RCC 7860 (cell line): ENCODE results near the gene SUSD1.

Experiments
- DNase-seq: peaks from one replicate; pipeline ENCODE4 v3.0.0-alpha.2; 2015; ENCODE audit warnings: low spot score
- FAIRE-seq: peaks from 2 replicates; lab custom pipeline; 2012; peaks lifted over from hg19 to GRCh38; lab: Jason Lieb, UNC

The SUSD1 gene

DNA sequence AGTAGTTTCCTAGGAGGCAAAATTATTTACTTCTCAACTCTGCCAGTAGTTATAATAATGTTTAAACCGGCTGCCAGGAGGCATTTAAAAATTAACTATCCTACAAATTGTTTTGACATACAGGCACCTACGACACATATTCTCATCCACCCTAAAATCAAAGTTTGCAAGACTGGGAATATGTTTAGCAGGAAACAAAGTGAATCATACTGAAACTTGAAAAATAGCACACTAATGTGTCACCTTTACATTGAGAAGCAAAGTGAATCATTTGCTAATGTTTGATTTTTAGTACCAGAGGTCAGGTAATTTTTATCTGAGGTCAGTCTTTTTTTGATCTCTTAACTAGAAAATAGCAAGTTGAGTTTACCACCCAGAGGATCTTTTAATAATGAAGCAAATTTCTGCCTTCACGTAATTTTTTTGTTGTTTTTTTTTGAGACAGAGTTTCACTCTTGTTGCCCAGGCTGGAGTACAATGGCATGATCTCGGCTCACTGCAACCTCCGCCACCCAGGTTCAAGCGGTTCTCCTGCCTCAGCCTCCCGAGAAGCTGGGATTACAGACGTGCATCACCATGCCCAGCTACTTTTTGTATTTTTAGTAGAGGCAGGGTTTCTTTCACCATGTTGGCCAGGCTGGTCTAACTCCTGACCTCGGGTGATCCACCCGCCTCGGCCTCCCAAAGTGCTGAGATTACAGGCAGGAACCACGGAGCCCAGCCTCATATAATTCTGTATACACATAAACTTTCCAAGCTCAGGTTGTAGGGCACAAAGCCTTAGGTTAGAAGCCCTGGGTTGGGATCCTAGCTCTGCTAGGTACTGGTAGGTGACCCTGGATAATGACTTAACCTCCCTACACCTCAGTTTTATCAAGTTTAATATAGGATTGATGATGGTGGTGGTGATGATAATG is 154.2 kb downstream of the SUSD1 start:
- DNase-seq (peak; percentile 100), FAIRE-seq (peak; percentile 100)

DNA sequence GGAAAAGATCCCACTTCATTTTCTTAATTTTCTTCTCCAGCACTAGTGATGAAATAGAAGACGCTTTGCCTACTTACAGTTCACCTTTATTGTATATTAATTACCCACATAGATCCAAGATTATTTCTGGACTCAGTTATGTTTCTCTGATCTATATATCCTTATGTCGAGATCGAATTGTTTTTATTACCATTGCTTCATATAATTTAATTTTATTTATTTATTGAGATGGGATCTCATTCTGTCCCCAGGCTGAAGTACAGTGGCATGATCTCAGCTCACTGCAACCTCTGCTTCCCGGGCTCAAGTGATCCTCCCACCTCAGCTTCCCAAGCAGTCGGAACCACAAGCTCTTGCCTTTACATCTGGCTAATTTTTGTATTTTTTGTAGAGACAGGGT is 157.2 kb downstream of the SUSD1 start:
- FAIRE-seq, result no peak
- no peak for DNase-seq

DNA sequence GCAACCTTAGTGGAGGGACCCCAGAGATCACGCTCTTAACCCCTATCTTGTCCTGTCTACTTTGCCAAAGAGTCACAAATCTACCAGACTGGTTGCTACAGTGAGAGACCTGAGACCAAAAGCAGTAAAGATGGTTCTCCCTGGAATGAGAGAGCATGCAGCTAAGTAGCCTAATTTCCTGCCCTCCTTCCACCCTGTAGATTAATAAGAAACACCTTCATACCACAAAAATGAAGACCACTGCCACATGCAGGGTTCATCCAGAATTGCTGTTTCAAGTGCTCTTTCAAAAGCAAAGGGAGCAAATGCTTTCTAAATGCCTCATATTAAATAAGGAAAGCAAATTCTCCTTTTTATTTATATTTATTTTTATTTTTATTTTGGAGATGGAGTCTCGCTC is 159.4 kb downstream of the SUSD1 start:
- FAIRE-seq (no peak), DNase-seq (no peak)

DNA sequence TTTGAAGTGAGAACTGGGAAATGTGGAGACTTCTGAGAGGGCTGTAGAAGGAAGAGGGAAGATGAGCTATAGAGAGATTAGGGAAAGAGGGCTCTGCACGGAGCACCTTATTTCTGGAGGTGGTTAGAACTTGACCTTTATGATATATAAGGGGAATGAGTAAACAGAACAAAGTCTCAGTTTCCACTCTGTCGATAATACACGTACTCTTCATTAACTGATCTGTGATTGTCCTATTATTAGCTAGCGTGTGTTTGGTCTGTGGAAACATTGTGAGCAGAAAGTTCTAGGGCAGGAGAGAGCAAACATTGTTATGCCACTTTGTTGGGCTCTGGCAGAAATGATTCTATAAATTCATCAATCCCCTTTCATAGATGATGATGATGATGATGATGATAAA is 159.9 kb downstream of the SUSD1 start:
- DNase-seq, result no peak
- FAIRE-seq, result no peak

DNA sequence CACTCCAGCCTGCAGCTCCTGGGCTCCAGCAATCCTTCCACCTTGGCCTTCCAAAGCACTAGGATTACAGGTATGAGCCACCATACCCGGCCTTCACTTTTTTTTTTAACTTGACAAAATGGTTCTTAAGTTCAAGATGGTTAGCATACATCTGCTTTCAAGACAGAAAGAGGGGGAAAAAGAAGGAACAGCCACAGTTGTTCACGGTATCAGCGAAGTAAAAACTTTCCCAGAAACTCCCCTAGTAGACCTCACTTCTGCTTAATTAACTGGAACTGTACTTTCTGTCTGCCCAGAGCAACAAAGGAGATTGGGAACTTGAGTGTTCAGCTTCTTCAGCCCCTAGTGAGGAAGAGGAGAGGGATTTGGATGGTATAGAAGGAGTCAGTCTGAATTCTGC is 161.8 kb downstream of the SUSD1 start:
- no peak for FAIRE-seq
- DNase-seq, result no peak

DNA sequence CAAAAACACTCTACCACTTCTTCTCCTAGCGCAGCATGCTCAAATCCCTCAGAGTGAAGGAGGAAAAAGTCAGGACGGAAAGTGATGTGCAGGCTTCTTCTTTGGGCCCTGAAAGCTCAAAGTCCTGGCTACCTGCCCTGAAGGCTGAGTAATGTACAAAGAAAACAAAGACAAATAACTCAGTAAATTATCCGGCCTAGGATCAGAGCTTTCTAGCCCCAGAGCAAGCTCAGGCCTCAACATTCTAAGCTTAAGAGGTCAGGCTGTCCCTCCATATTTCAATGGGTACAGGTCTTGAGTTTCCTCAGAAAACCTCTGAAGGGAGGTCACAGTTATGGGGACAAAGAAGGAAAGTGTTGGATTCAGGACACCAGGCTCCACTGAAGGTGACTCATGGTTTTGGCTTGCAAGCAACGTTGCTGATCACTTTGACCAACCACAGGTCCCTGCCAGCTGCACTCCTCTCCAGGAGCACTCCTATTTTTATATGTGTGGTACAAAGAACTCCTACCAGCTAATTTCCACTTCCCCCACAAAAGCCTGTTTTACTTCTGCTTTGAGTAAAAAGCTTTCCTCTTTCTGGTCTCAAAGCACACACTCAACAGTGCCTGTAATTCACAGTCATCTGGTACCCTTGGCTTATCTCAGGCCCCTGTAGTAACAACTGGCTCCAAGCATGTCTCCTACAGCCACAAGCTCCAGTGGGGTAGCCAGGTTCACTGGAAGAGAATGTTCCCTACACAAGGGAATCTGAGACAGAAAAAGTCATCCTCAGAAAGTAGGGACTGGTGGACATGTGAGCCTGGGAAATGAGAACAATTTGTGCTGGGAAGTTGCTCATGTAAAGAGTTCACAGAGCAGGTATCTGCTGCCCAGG is 162.8 kb downstream of the SUSD1 start:
- DNase-seq (peak; percentile 97), FAIRE-seq (peak; percentile 96)

DNA sequence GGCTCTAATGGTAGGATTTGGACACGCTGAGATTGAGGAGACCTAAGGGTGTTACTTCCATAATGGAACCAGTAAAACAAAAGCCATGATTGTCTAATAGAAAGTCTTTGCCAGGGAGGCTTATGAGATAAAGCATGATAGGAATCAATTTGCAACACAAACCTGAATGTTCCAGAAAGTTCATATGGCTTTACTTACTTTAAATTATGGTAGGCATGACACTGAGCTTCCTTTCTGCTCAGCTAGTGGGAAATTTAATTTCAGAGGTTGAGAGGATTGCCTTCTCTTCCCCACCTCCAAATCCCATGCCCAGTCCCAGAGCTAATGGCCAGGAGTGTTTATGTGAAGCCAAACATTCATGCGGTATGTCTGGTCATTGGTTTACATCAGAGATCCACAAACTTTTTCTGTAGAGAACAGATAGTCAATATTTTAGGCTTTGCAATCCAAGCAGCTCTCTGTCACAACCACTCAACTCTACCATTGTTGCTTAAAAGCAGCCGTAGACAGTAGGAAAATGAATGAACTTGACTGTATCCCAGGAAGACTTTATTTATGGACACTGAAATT is 164.0 kb downstream of the SUSD1 start:
- FAIRE-seq (no peak), DNase-seq (no peak)

DNA sequence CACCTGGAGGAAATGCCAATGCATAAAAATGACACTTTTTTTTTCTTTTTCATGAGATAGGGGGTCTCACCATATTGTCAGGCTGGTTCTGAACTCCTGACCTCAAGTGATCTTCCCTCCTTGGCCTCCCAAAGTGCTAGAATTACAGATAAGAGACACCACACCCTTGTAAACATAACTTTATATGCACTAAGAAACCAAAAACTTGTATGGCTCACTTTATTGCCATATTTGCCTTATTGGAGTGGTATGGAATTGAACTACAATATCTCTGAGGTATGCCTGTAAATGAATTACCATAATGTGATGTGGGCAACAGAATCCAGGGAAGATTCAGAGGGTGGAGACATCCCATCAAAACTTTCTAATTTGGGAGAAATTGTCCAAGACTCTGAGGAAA is 164.6 kb downstream of the SUSD1 start:
- FAIRE-seq, result no peak

DNA sequence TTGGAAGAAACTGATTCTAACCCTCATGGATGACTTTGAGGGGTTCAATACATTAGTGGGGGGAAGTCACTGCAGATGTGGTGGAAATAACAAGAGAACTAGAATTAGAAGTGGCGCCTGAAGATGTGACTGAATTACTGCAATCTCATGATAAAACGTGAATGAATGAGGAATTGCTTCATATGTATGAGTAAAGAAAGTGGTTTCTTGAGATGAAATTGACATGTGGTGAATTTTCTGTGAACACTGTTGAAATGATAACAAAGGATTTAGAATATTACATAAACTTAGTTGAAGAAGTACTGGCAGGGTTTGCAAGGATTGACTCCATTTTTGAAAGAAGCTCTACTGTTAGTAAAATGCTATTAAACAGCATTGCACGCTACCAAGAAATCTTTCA is 165.4 kb downstream of the SUSD1 start:
- DNase-seq, result no peak
- FAIRE-seq, result no peak

More for the DNA sequence above, 164.6 kb downstream of the SUSD1 start:
- no peak for DNase-seq

DNA sequence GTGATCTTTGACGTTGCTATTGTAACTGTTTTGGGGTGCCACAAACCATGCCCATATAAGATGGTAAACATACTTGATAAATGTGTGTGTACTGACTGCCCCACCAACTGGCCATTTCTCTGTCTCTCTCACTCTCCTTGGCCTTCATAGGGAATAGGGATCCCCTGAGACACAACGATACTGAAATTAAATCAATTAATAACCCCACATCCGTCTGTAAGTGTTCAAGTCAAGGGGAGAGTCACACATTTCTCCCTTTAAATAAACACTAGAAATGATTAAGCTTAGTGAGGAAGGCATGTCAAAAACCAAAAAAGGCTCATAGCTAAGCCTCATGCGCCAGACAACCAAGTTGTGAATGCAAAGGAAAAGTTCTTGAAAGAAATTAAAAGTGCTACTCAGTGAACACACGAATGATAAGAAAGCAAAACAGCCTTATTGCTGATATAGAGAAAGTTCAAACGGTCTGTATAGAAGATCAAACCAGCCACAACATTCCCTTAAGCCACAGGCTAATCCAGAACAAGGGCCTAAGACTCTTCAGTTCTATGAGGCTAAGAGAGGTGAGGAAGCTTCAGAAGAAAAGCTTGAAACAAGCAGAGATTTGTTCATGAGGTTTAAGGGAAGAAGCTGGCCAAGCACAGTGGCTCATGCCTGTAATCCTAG is 167.4 kb downstream of the SUSD1 start:
- DNase-seq (no peak), FAIRE-seq (no peak)

DNA sequence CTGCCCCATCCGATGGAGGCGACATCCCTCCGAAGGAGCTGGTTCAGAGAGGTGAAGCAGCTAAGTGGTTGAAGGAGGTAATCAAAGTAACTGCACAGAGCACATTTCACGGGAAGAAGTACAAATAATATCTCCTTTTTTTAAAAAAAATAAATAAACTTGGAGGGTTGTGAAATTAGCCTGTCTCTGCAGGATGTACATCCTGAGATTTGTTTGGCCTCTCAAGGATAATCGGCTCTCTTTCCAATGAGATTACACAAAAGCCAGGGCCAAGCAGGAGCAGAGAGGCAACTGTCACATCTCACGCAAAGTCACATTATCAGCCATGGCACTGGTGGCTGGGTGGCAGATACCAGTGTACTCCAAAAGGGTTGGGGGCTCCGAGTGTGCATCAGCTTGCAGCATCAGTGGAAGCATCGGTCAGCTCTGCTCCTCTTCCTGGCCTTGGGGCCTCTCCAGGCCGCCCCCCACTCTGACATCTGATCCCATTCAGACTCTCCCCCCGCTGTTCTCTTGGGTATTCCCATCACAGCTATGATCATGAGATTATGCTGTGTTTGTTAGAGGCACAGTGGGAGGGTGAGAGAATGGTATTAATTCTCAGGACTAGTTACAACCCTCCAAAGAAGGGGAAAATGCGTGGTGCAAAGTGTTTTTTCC is 168.6 kb downstream of the SUSD1 start:
- no peak for DNase-seq
- no peak for FAIRE-seq

DNA sequence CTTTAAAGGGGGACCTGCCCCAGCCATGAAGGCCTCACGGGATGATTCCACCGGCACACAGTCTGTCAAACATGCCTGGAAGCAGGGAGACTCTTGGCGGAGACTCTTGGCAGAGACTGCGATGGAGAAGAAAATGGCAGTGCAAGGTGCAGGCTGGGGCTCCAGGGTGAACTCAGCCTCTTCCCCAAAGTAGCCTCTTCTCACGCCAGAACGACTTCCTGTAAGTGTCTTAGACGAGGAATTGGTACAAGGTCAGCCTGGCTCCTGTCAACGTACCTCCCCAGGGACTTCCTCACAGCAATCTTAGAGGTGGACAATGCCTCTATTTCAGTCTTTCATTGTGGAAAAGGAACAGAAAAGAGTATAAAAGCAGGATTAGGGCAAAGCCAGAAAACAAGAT is 169.2 kb downstream of the SUSD1 start:
- no peak for FAIRE-seq
- DNase-seq, result no peak

DNA sequence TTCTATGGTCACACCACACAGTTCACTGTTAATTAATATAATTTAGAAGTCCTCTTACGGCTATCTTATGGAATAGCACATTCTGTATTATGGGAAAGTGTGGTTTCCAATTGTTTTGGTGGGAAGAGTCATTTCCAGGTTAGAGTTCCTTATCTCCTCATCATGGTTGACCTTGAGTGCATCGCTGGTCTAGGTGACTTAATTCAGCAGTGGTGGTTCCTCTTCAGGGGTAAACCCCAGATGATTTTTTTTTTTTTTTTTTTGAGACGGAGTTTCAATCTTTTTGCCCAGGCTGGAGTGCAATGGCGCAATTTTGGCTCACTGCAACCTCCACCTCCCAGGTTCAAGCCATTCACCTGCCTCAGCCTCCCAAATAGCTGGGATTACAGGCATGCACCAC is 171.6 kb downstream of the SUSD1 start:
- no peak for FAIRE-seq
- no peak for DNase-seq

DNA sequence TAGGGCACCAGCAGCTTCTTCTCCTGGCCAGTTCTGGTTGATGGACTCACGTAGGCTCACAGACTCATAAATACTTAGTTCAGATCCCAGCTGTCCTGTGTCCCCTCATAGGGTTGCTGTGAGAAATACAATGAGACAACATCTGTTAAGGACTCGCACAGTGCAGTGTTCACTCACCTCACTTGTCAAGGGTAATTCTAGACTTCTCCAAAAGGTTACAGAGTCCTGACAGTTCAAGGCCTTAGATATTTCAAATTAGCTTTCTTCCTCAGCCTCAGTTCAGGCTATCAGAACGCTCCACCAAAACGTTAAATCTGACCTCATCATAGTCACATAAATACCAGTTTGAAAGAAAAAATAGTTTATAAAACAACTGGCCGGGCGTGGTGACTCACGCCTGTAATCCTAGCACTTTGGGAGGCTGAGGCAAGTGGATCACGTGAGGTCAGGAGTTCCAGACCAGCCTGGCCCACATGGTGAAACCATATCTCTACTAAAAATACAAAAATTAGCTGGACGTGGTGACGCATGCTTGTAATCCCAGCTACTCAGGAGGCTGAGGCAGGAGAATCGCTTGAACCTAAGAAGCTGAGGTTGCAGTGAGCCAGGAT is 172.1 kb downstream of the SUSD1 start:
- DNase-seq, result no peak
- FAIRE-seq, result no peak

DNA sequence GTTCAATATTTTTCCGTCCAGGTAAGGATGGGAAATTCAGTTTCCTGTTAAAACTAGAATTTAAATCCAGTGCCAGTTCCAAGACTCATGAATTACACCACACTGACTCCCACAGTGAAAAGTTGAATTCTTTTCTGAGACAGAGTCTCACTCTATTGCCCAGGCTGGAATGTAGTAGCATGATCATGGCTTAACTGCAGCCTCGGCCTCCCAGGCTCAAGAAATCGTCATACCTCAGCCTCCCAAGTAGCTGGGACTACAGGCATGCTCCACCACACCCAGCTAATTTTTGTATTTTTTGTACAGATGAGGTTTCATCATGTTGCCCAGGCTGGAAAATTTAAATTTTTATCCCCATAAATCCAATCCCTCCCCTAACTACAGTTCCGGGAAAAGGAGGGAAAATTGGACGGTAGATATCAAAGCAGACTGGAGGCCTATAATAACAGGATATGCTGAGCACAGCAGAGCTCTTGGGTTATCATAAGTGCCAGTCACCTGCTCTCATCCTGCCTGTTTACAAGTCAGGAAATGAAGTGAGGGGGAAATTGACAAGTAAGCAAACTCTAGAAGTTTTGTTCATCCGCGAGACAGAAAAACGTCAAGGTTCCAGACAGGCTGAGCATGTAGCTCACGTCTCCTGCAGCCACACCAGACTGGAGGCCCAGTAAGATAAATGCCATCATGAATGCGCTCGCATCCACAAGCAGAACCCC is 172.8 kb downstream of the SUSD1 start:
- DNase-seq (no peak), FAIRE-seq (no peak)

DNA sequence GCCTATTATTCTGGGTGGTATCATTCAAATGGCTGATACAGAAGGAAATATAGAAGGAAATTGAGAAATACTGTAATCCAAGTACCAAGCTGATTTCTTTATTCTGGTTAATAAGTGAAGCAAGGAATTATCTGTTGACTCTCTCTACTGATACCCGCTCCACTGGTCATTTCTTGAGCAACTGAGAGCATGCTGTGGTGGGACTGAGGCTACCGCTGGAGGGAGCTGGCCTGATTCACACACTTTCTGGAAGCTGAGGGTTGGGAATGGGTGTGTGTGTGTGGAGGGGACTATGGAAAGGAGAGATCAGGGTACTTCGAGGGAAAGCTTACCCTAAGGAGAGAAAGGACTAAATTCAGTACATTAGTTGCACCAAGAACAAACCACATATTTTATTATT is 174.4 kb downstream of the SUSD1 start:
- no peak for FAIRE-seq
- DNase-seq, result no peak

DNA sequence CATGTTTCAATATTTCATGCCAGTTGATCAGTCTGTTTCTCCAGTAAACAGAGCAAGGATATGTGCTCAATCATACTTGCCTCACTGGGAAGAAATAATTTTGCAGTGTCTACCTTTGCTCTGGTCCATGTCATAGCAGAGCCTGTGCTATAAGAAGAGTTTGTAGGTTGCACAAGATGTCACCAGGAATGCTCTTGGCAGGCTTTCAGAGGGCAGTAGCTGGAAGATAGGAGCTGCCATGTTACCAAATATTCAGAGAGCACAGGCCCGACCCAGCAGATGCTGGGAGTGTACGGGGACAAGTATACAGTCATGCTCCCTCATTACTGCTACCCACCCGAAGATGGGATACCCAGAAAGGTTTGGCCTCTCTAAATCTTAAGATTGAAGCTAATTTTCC is 175.8 kb downstream of the SUSD1 start:
- DNase-seq (no peak), FAIRE-seq (no peak)

DNA sequence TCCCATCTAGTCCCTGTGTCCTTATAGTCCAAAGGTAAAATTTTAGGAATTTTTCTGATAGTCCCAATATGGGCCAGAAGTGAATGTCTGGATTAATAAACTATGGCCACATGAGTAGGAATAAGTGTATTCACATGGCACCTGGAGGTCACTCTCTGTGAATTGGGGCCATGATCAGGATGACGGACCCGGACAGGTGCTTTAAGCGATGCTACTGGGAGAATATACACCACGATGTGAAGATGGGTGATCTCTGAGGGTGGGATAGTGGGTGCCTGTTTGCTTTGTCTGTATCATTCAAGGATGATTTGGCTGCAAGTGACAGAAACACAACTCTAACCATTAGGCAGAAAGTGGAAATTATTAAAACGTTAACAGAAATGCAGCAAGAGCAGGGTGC is 177.3 kb downstream of the SUSD1 start:
- DNase-seq (no peak), FAIRE-seq (no peak)

DNA sequence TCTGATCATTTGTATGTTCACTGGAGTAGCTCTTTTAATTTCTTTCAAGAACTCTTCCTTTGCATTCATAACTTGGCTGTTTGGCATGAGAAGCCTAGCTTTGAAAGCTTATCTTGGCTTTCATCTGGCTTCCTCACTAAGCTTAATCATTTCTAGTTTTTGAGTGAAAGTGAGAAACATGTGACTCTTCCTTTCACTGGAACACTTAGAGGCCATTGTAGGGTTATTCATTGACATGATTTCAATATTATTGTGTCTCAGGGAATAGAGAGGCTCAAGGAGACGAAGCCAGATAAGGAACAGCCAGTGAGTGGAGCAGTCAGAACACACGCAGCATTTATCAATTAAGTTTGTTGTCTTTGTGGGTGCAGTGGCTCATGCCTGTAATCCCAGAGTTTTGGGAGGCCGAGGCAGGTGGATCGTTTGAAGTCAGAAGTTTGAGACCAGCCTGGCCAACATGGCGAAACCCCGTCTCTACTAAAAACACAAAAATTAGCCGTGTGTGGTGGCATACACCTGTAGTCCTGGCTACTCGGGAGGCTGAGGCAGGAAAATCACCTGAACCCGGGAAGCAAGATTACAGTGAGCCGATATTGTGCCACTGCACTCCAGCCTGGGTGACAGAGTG is 180.2 kb downstream of the SUSD1 start:
- peak; percentile 88 for DNase-seq
- peak; percentile 99 for FAIRE-seq
